DOHH2 (cell line): ENCODE measurements around the gene RAB20.

Source experiments
- H3F3A ChIP-seq: fragments of 200-600 bp; sonication (generic), shearing (Covaris generic); 2 replicates; pipeline ENCODE4 v1.6.0; 2016; ENCODE audit warnings: antibody characterized with exemption, mild to moderate bottlenecking; ENCODE audit not compliant: control insufficient read depth, insufficient read depth
- H3K27ac ChIP-seq: fragments of 200-600 bp; sonication (generic); 2 replicates; pipeline ENCODE4 v1.5.1; 2014; ENCODE audit warnings: low read depth, mild to moderate bottlenecking, low read length, moderate library complexity
- H3K27me3 ChIP-seq: fragments of 200-600 bp; sonication (generic); 2 replicates; pipeline ENCODE4 v1.6.1; 2014; ENCODE audit warnings: mild to moderate bottlenecking, low read length, mixed read lengths; ENCODE audit not compliant: control insufficient read depth
- H3K36me3 ChIP-seq: fragments of 200-600 bp; sonication (generic); 2 replicates; pipeline ENCODE4 v1.6.1; 2014; ENCODE audit warnings: mild to moderate bottlenecking, low read length, moderate library complexity, mixed read lengths; ENCODE audit not compliant: control insufficient read depth
- H3K4me1 ChIP-seq: fragments of 200-600 bp; sonication (generic); 2 replicates; pipeline ENCODE4 v1.6.1; 2014; ENCODE audit warnings: mild to moderate bottlenecking, low read length, mixed read lengths; ENCODE audit not compliant: control insufficient read depth
- H3K4me2 ChIP-seq: fragments of 200-600 bp; sonication (generic); 2 replicates; pipeline ENCODE4 v1.6.0; 2014; ENCODE audit warnings: mild to moderate bottlenecking, low read length, moderate library complexity
- H3K4me3 ChIP-seq: fragments of 200-600 bp; sonication (generic); 2 replicates; pipeline ENCODE4 v1.5.1; 2014; ENCODE audit warnings: mild to moderate bottlenecking, low read length, mixed read lengths
- H3K79me2 ChIP-seq: fragments of 200-600 bp; sonication (generic); 2 replicates; pipeline ENCODE4 v1.6.1; 2014; ENCODE audit warnings: mild to moderate bottlenecking, low read length, mixed read lengths; ENCODE audit not compliant: control insufficient read depth
- H3K9me2 ChIP-seq: fragments of 200-600 bp; sonication (generic); replicated peaks from 2 replicates; pipeline ENCODE4 v1.6.1; 2014; ENCODE audit warnings: mild to moderate bottlenecking, low read length, mixed read lengths; ENCODE audit not compliant: control insufficient read depth
- H3K9me3 ChIP-seq: fragments of 200-600 bp; sonication (generic); 2 replicates; pipeline ENCODE4 v1.6.1; 2014; ENCODE audit warnings: antibody characterized with exemption, low read length, mixed read lengths; ENCODE audit not compliant: control insufficient read depth, insufficient read depth
- H4K20me1 ChIP-seq: fragments of 200-600 bp; sonication (generic); 2 replicates; pipeline ENCODE4 v1.6.0; 2014; ENCODE audit warnings: low read depth, mild to moderate bottlenecking, antibody characterized with exemption, low read length, moderate library complexity; ENCODE audit not compliant: control insufficient read depth, insufficient read depth
- EZH2phosphoT487 ChIP-seq: fragments of 200-600 bp; sonication (generic); IDR thresholded peaks from 2 replicates; pipeline ENCODE4 v1.6.1; 2017; ENCODE audit warnings: borderline replicate concordance, mild to moderate bottlenecking, antibody characterized with exemption, low read length, moderate library complexity, mixed read lengths
- TF ChIP-seq, protein P1 (sequence below): fragments of 200-600 bp; sonication (generic); IDR thresholded peaks from one replicate; pipeline ENCODE4 v1.5.1; 2014; ENCODE audit warnings: antibody characterized with exemption, mild to moderate bottlenecking, low read depth, low read length; ENCODE audit not compliant: poor library complexity, severe bottlenecking

The RAB20 gene

DNA sequence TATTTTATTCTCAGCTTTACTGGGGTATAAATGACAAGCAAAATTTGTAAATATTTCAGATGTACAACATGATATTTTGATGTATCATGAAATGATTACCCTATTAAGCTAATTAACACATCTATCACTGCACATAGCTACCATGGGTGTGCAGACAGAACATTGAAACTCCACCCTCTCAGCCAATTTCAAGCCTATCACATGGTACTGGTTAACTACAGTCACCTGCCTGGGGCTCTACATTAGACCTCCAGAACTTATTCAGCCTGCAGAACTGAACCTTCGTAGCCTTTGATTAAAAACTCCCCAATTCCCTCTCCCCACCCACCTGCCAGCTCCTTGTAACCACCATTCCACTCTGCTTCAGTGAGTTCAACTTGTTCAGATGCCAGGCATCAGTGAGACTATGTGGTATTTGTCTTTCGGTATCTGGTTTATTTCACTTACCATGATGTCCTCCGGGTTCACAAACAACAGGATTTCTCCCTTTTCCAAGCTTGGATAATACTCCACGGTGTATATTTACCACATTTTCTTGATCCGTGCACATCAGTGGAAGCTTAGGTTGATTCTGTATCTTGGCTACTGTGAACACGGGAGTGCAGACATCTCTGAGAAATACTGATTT is 19.2 kb downstream of the RAB20 start:
- H3K9me2 ChIP-seq: no peaks in the 10 kb centered on the region
- H3K79me2 ChIP-seq: no peaks in the 10 kb centered on the region
- H3K27ac ChIP-seq: no peak overlapping the region
- TF ChIP-seq, protein P1, sequence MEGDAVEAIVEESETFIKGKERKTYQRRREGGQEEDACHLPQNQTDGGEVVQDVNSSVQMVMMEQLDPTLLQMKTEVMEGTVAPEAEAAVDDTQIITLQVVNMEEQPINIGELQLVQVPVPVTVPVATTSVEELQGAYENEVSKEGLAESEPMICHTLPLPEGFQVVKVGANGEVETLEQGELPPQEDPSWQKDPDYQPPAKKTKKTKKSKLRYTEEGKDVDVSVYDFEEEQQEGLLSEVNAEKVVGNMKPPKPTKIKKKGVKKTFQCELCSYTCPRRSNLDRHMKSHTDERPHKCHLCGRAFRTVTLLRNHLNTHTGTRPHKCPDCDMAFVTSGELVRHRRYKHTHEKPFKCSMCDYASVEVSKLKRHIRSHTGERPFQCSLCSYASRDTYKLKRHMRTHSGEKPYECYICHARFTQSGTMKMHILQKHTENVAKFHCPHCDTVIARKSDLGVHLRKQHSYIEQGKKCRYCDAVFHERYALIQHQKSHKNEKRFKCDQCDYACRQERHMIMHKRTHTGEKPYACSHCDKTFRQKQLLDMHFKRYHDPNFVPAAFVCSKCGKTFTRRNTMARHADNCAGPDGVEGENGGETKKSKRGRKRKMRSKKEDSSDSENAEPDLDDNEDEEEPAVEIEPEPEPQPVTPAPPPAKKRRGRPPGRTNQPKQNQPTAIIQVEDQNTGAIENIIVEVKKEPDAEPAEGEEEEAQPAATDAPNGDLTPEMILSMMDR: no peak
- no peak for TF ChIP-seq EZH2phosphoT487
- no peaks in the 10 kb centered on the region for H3K4me1 ChIP-seq
- H3K4me3 ChIP-seq: no peak overlapping the region
- H3K36me3 ChIP-seq: no peaks in the 10 kb centered on the region
- H3K4me2 ChIP-seq: no peak overlapping the region
- no peaks in the 10 kb centered on the region for H3F3A ChIP-seq
- no peaks in the 10 kb centered on the region for H3K9me3 ChIP-seq
- H4K20me1 ChIP-seq: no peaks in the 10 kb centered on the region
- H3K27me3 ChIP-seq: no peaks in the 10 kb centered on the region

DNA sequence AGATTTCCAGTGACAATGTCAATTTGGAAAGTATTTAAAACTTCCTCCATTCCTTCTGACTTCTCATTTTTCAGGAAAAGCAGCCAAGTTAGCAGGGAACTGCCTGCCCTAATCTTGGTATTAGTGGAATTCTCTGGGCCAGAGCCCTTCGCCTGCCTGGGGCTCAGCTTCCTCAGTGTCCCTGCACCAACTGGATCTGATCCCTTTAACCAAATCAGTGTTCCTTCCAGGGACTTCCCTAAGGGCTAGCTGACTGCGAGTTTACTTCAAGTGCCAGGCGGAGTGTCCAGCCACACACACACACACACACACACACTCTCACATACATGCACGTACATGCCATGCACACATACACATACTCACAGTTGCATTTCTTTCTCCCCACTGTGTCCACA is 20.0 kb downstream of the RAB20 start:
- Histone ChIP-seq H3F3A (no peaks in the 10 kb centered on the region), H4K20me1 (no peaks in the 10 kb centered on the region), H3K4me1 (no peaks in the 10 kb centered on the region), H3K4me2 (no peak overlapping the region), H3K27ac (no peak overlapping the region), H3K9me2 (no peaks in the 10 kb centered on the region), H3K27me3 (no peaks in the 10 kb centered on the region), H3K4me3 (no peak overlapping the region), H3K79me2 (no peaks in the 10 kb centered on the region), H3K9me3 (no peaks in the 10 kb centered on the region), H3K36me3 (no peaks in the 10 kb centered on the region)
- no peak for TF ChIP-seq EZH2phosphoT487
- TF ChIP-seq, protein P1: no peak

DNA sequence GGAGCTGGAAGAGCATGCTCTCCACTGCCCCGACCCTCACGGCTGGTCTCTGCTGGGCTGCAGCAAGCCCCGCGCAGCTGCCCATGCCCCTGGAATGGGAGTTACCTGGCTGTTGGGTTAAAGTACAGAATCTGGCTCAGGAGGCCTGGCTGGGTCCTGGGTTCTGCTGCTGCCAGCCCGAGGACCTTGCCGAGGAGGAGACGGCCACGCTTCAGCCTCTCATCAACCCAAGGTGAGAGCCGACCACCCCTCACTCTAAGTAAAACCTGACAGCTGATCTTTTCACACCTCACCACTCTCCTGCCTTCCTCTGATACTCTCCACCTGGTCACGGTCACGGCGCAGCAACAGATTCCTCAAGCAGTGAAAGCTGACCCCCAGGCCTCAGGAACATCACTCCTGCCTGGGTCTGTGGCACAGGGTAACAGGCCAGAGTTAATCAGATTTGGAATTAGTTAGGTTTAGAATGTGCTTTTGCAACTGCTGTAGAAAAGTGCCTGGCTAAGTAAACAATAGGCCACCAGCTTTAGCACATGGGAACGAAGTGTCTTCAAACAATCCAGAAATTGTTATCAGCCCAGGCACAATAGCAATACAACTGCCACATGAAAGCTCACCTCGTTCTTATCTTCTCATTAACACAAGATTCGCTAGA is 20.5 kb downstream of the RAB20 start:
- Histone ChIP-seq H3K4me2 (no peak overlapping the region), H3K27me3 (no peaks in the 10 kb centered on the region), H3F3A (no peaks in the 10 kb centered on the region), H3K27ac (no peak overlapping the region), H3K9me3 (no peaks in the 10 kb centered on the region), H3K4me1 (peaks cover 5% of the 10 kb centered on the region), H3K9me2 (no peaks in the 10 kb centered on the region), H3K79me2 (no peaks in the 10 kb centered on the region), H4K20me1 (no peaks in the 10 kb centered on the region), H3K4me3 (no peak overlapping the region), H3K36me3 (no peaks in the 10 kb centered on the region)
- TF ChIP-seq, protein P1: no peak
- TF ChIP-seq EZH2phosphoT487: no peak
